ENCODE results near the gene SIL1. TPM values are rescaled to one million over a fixed set of nuclear protein-coding genes. Genes with fewer than 3 reads are reported as not detected.

SIL1 gene
- total and polyA plus RNA-seq, 7 donors = 7.8 to 60.8 (median 33.0) TPM

GRCh38 chr5:139186752-139187326, 11.3 kb downstream of the SIL1 start:
- WGBS, 2 donors = 70 to 78% methylated on average over 6 of the region's 6 CpGs
- H3K27me3 ChIP-seq = no peaks in the 10 kb centered on the region
- H3K27ac ChIP-seq = peak overlapping the region in 2 of 4 donors; percentile 75 to 82
- H3K36me3 ChIP-seq = peaks cover 0 to 6% (median 0%) of the 10 kb centered on the region in 4 donors
- H3K4me3 ChIP-seq = no peak overlapping the region
- intact Hi-C loops (cut with DNase I) = no loop called here
- H3K9me3 ChIP-seq = no peaks in the 10 kb centered on the region
- no peak for TF ChIP-seq POLR2A (IDR thresholded peaks at IDR 0.05)
- no peak for TF ChIP-seq POLR2AphosphoS5 (IDR thresholded peaks at IDR 0.05)
- TF ChIP-seq CTCF (IDR thresholded peaks at IDR 0.05) = no peak
- TF ChIP-seq EP300 (IDR thresholded peaks at IDR 0.05) = no peak
- peaks cover 0 to 74% (median 68%) of the 10 kb centered on the region in 4 donors for H3K4me1 ChIP-seq
- DNase-seq = no peak

GRCh38 chr5:139186261-139186660, 11.9 kb downstream of the SIL1 start:
- peak overlapping the region in 3 of 4 donors; percentile 47 to 82 (median 75) for H3K27ac ChIP-seq
- no peak overlapping the region for H3K4me3 ChIP-seq
- H3K9me3 ChIP-seq = no peaks in the 10 kb centered on the region
- peaks cover 0 to 80% (median 74%) of the 10 kb centered on the region in 4 donors for H3K4me1 ChIP-seq
- TF ChIP-seq EP300 (IDR thresholded peaks at IDR 0.05) (no peak), POLR2AphosphoS5 (IDR thresholded peaks at IDR 0.05) (no peak)
- H3K36me3 ChIP-seq = peaks cover 0 to 6% (median 0%) of the 10 kb centered on the region in 4 donors
- 87 to 91% methylated on average over 3 of the region's 3 CpGs for WGBS, 2 donors
- no peak for DNase-seq
- intact Hi-C loops (cut with DNase I) = no loop called here
- no peaks in the 10 kb centered on the region for H3K27me3 ChIP-seq

GRCh38 chr5:139185589-139185988, 12.6 kb downstream of the SIL1 start:
- peaks cover 0 to 6% (median 0%) of the 10 kb centered on the region in 4 donors for H3K36me3 ChIP-seq
- TF ChIP-seq CTCF (IDR thresholded peaks at IDR 0.05) (no peak), POLR2AphosphoS5 (IDR thresholded peaks at IDR 0.05) (no peak), EP300 (IDR thresholded peaks at IDR 0.05) (no peak), POLR2A (IDR thresholded peaks at IDR 0.05) (no peak)
- no peaks in the 10 kb centered on the region for H3K27me3 ChIP-seq
- 53 to 71% methylated on average over 1 of the region's 1 CpG for WGBS, 2 donors
- intact Hi-C loops (cut with DNase I) = no loop called here
- no peak for DNase-seq
- H3K27ac ChIP-seq = peak overlapping the region; percentile 4 to 82 (median 61)
- H3K4me3 ChIP-seq = peak overlapping the region in 2 of 4 donors; percentile 10 to 15
- no peaks in the 10 kb centered on the region for H3K9me3 ChIP-seq
- peaks cover 0 to 86% (median 80%) of the 10 kb centered on the region in 4 donors for H3K4me1 ChIP-seq

GRCh38 chr5:139183502-139183901, 14.7 kb downstream of the SIL1 start:
- H3K4me1 ChIP-seq = peaks cover 4 to 90% (median 84%) of the 10 kb centered on the region in 4 donors
- H3K27ac ChIP-seq = peak overlapping the region; percentile 28 to 82 (median 52)

More at GRCh38 chr5:139183502-139183901, 14.7 kb downstream of the SIL1 start:
- no peak for DNase-seq
- WGBS, 2 donors = 32 to 76% methylated on average over 2 of the region's 2 CpGs
- Histone ChIP-seq H3K27me3 (no peaks in the 10 kb centered on the region), H3K9me3 (no peaks in the 10 kb centered on the region), H3K4me3 (no peak overlapping the region), H3K36me3 (peaks cover 0 to 6% (median 0%) of the 10 kb centered on the region in 4 donors)
- TF ChIP-seq POLR2A (IDR thresholded peaks at IDR 0.05) (no peak), CTCF (IDR thresholded peaks at IDR 0.05) (no peak), POLR2AphosphoS5 (IDR thresholded peaks at IDR 0.05) (no peak), EP300 (IDR thresholded peaks at IDR 0.05) (no peak)
- intact Hi-C loops (cut with DNase I) = no loop called here
